SK-N-SH (cell line): ENCODE results near the gene CARS2.

Experiments
- ELF1 ChIP-seq: IDR thresholded peaks from 2 replicates; pipeline ENCODE4 v1.4.0; 2012
- GABPA ChIP-seq: IDR thresholded peaks from 2 replicates; pipeline ENCODE4 v1.4.0; 2012; ENCODE audit warnings: low read depth, mild to moderate bottlenecking
- IRF3 ChIP-seq: fragments of 150-350 bp; IDR thresholded peaks from 2 replicates; pipeline ENCODE4 v1.6.1; 2016; ENCODE audit warnings: mild to moderate bottlenecking, low read depth, low read length
- JUND ChIP-seq: IDR thresholded peaks from 2 replicates; pipeline ENCODE4 v1.4.0; 2012
- POLR2AphosphoS5 ChIP-seq: IDR thresholded peaks from 2 replicates; pipeline ENCODE4 v1.6.1; 2012; ENCODE audit warnings: low read depth, low read length
- RFX5 ChIP-seq: IDR thresholded peaks from 2 replicates; pipeline ENCODE4 v1.6.1; 2012; ENCODE audit warnings: mild to moderate bottlenecking, improper control_type of control experiment, low read length
- SIN3A ChIP-seq: IDR thresholded peaks from 2 replicates; pipeline ENCODE4 v1.6.1; 2012; ENCODE audit warnings: low read depth, mild to moderate bottlenecking, low read length, moderate library complexity, borderline replicate concordance
- TCF12 ChIP-seq: IDR thresholded peaks from 2 replicates; pipeline ENCODE4 v1.4.0; 2012
- YY1 ChIP-seq: IDR thresholded peaks from 2 replicates; pipeline ENCODE4 v1.4.0; 2012; ENCODE audit warnings: low read depth, mild to moderate bottlenecking
- TF ChIP-seq, protein P1 (sequence below): IDR thresholded peaks from 2 replicates; pipeline ENCODE4; 2012
- TF ChIP-seq, protein P2 (sequence below): IDR thresholded peaks from 2 replicates; pipeline ENCODE4 v1.6.1; 2012; ENCODE audit warnings: mild to moderate bottlenecking, low read depth, low read length, moderate library complexity
- TF ChIP-seq, protein P3 (sequence below): fragments of 200-600 bp; sonication (generic); IDR thresholded peaks from 2 replicates; pipeline ENCODE4 v1.6.1; 2017; ENCODE audit warnings: antibody characterized with exemption, mild to moderate bottlenecking, moderate library complexity
- TF ChIP-seq, protein P4 (sequence below): IDR thresholded peaks from 2 replicates; pipeline ENCODE4 v1.4.0; 2012; ENCODE audit warnings: low read depth, borderline replicate concordance

DNA sequence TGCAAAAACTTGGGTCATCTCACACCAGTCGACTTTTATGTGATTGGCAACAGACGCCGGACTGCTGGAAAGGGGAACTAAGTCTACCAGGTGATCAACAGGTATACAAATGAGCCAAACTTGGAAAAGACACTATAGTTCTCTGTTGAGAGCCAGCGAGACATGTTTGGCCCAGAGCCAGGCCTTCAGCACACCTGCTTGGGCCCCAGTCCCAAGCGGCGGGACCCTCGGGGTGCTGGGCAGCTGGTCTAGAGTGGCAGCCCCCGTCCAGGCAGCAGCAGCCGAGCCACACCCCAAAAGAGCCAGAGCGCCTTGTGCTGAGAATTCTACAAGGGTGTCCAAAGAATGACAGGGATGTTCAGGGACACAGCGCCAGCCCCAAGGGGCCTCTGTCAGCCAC is 62.6 kb downstream of the CARS2 start:
- TF ChIP-seq, protein P1, sequence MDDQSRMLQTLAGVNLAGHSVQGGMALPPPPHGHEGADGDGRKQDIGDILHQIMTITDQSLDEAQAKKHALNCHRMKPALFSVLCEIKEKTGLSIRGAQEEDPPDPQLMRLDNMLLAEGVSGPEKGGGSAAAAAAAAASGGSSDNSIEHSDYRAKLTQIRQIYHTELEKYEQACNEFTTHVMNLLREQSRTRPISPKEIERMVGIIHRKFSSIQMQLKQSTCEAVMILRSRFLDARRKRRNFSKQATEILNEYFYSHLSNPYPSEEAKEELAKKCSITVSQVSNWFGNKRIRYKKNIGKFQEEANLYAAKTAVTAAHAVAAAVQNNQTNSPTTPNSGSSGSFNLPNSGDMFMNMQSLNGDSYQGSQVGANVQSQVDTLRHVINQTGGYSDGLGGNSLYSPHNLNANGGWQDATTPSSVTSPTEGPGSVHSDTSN, result no peak
- TF ChIP-seq TCF12 (no peak), POLR2AphosphoS5 (no peak), JUND (no peak), GABPA (no peak), IRF3 (no peak), ELF1 (no peak), YY1 (no peak), SIN3A (no peak), RFX5 (no peak)
- TF ChIP-seq, protein P2, sequence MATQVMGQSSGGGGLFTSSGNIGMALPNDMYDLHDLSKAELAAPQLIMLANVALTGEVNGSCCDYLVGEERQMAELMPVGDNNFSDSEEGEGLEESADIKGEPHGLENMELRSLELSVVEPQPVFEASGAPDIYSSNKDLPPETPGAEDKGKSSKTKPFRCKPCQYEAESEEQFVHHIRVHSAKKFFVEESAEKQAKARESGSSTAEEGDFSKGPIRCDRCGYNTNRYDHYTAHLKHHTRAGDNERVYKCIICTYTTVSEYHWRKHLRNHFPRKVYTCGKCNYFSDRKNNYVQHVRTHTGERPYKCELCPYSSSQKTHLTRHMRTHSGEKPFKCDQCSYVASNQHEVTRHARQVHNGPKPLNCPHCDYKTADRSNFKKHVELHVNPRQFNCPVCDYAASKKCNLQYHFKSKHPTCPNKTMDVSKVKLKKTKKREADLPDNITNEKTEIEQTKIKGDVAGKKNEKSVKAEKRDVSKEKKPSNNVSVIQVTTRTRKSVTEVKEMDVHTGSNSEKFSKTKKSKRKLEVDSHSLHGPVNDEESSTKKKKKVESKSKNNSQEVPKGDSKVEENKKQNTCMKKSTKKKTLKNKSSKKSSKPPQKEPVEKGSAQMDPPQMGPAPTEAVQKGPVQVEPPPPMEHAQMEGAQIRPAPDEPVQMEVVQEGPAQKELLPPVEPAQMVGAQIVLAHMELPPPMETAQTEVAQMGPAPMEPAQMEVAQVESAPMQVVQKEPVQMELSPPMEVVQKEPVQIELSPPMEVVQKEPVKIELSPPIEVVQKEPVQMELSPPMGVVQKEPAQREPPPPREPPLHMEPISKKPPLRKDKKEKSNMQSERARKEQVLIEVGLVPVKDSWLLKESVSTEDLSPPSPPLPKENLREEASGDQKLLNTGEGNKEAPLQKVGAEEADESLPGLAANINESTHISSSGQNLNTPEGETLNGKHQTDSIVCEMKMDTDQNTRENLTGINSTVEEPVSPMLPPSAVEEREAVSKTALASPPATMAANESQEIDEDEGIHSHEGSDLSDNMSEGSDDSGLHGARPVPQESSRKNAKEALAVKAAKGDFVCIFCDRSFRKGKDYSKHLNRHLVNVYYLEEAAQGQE, result no peak
- TF ChIP-seq, protein P3, sequence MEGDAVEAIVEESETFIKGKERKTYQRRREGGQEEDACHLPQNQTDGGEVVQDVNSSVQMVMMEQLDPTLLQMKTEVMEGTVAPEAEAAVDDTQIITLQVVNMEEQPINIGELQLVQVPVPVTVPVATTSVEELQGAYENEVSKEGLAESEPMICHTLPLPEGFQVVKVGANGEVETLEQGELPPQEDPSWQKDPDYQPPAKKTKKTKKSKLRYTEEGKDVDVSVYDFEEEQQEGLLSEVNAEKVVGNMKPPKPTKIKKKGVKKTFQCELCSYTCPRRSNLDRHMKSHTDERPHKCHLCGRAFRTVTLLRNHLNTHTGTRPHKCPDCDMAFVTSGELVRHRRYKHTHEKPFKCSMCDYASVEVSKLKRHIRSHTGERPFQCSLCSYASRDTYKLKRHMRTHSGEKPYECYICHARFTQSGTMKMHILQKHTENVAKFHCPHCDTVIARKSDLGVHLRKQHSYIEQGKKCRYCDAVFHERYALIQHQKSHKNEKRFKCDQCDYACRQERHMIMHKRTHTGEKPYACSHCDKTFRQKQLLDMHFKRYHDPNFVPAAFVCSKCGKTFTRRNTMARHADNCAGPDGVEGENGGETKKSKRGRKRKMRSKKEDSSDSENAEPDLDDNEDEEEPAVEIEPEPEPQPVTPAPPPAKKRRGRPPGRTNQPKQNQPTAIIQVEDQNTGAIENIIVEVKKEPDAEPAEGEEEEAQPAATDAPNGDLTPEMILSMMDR, result no peak
- TF ChIP-seq, protein P4, sequence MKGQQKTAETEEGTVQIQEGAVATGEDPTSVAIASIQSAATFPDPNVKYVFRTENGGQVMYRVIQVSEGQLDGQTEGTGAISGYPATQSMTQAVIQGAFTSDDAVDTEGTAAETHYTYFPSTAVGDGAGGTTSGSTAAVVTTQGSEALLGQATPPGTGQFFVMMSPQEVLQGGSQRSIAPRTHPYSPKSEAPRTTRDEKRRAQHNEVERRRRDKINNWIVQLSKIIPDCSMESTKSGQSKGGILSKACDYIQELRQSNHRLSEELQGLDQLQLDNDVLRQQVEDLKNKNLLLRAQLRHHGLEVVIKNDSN, result no peak
